ENCODE results near the gene A3GALT2. TPM values are rescaled to one million over a fixed set of nuclear protein-coding genes. Genes with fewer than 3 reads are reported as not detected.

The A3GALT2 gene
- polyA plus RNA-seq, 2 of the 4 experiments (the other 2 are of a cell fraction) = not detected

DNA sequence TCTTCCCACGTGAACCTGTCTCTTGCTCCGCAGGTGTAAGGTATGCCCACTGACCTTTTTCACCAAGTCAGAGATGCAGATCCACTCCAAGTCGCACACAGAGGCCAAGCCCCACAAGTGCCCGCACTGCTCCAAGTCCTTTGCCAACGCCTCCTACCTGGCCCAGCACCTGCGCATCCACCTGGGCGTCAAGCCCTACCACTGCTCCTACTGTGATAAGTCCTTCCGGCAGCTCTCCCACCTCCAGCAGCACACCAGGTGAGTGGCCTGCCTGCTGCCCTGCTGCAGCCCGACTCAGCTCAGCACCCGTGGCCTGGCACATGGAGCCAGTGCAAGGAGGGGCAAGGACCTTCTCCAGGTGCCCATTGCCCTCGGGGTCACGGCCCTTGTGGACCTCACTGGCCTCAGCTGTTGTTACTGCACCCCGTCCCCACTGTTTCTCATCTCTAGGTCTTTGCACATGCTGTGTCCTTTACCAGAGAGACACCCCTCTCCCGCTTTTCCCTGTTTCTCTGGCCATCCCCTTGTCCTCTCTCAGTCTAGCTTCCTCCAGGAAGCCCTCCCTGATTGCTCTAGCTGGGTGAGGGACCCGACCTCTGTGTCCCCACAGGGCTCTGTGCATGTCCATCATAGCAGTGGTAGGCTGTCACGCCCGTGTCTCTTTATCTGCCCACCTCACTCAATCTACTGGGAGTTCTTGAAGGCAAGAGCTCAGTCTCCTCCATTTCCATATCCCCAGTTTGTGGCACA, 39.2 kb downstream of the A3GALT2 start:
- DNase-seq (ENCODE audit: low read depth in 1 of 2, low spot score in 1 of 2) (no peak), ATAC-seq (no peak), FAIRE-seq (no peak)
- ChIA-PET POLR2A (no interaction called here), CTCF (interaction anchor here (0.6 to 2.8 kb wide), 5 partner anchors 13 to 174 kb away, joined by 3 to 8 read pairs (median 3); no protein-coding TSS in a partner anchor)
- TF ChIP-seq, protein P1, sequence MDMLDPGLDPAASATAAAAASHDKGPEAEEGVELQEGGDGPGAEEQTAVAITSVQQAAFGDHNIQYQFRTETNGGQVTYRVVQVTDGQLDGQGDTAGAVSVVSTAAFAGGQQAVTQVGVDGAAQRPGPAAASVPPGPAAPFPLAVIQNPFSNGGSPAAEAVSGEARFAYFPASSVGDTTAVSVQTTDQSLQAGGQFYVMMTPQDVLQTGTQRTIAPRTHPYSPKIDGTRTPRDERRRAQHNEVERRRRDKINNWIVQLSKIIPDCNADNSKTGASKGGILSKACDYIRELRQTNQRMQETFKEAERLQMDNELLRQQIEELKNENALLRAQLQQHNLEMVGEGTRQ (IDR thresholded peaks at IDR 0.05) = no peak
- TF ChIP-seq CEBPB (IDR thresholded peaks at IDR 0.05) (no peak), TFCP2L1 (CRISPR knock-in tag; IDR thresholded peaks at IDR 0.05) (no peak), ZFP36 (IDR thresholded peaks at IDR 0.05; ENCODE audit: borderline replicate concordance, partially characterized antibody) (peak; percentile 52)
- 93% methylated on average over 17 of the region's 17 CpGs for WGBS (ENCODE audit: missing lambda C conversion rate)
- Histone ChIP-seq H3K4me2 (no peak overlapping the region), H3K4me3 (no peak overlapping the region), H3K9me3 (no peaks in the 10 kb centered on the region), H3K4me1 (no peaks in the 10 kb centered on the region), H3K27ac (no peak overlapping the region)

DNA sequence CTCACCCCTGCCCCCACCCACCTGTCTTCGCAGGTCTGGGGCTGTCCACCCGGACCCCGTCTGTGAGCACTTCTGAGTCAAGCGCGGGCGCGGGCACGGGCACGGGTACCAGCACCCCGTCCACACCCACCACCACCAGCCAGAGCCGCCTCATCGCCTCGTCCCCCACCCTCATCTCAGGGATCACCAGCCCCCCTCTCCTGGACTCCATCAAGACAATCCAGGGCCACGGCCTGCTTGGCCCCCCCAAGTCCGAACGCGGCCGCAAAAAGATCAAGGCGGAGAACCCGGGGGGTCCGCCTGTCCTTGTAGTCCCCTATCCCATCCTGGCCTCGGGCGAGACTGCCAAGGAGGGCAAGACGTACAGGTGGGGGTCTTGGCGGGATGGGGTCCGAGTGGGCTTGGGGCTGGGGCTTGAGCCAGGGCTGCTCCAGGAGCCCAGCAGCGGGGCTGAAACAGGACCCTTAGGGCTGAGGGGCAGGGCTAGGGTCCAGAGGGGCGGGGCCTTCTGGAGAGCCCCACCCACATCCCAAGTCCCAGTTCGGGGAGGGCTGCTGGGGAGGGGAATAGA, 40.7 kb downstream of the A3GALT2 start:
- no peak for FAIRE-seq
- Histone ChIP-seq H3K4me2 (no peak overlapping the region), H3K27ac (no peak overlapping the region), H3K9me3 (no peaks in the 10 kb centered on the region), H3K4me3 (no peak overlapping the region), H3K4me1 (no peaks in the 10 kb centered on the region)
- ChIA-PET POLR2A (no interaction called here), CTCF (interaction anchor here (2.8 kb wide), 1 partner anchor 16 kb away, joined by 8 read pairs; no protein-coding TSS in a partner anchor)
- 99% methylated on average over 11 of the region's 29 CpGs for WGBS (ENCODE audit: missing lambda C conversion rate)
- no peak for TF ChIP-seq ZNF302 (CRISPR knock-in tag; IDR thresholded peaks at IDR 0.05)
- ATAC-seq = no peak
- no peak for DNase-seq (ENCODE audit: low read depth in 1 of 2, low spot score in 1 of 2)

DNA sequence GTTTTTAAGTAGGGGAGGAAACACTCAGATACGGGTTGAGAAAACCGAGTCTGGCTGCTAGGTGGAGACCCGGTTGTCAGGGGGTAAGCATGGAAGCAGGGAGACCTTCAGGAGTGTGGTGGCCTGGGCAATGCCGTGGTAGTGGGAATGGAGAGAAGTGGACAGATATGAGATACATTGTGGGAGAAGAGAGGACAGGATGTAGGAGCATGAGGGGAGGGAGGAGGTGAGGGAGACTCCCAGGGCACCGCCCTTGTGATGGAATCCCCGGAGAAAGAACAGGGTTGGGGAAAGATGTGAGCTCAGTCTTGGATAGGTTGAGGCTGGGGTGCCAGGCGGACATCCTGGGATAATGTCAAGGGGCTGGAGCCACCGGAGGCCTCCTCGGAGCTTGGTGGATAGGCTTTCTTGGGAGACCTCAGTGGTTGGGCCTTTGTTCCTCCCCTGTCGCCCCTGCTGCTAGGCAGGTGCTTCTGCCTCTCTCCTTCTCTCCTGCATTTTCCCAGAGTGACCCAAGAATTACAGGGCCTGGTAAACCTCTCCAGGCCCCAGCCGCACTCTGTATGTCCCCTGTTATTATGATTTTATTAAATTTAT, 43.3 kb downstream of the A3GALT2 start:
- H3K4me1 ChIP-seq = no peaks in the 10 kb centered on the region
- WGBS (ENCODE audit: missing lambda C conversion rate) = 94% methylated on average over 11 of the region's 11 CpGs
- no peaks in the 10 kb centered on the region for H3K9me3 ChIP-seq
- CTCF ChIA-PET = interaction anchor here (1.4 kb wide), 2 partner anchors 17 to 18 kb away, joined by 3 read pairs; no protein-coding TSS in a partner anchor
- FAIRE-seq (no peak), ATAC-seq (no peak), DNase-seq (ENCODE audit: low read depth in 1 of 2, low spot score in 1 of 2) (no peak)
- TF ChIP-seq RNF2 (IDR thresholded peaks at IDR 0.05; ENCODE audit: borderline replicate concordance, low read depth) = no peak
- TF ChIP-seq, protein P2, sequence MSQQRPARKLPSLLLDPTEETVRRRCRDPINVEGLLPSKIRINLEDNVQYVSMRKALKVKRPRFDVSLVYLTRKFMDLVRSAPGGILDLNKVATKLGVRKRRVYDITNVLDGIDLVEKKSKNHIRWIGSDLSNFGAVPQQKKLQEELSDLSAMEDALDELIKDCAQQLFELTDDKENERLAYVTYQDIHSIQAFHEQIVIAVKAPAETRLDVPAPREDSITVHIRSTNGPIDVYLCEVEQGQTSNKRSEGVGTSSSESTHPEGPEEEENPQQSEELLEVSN (IDR thresholded peaks at IDR 0.05; ENCODE audit: borderline replicate concordance, low read depth) = no peak
- TF ChIP-seq ZNF302 (CRISPR knock-in tag; IDR thresholded peaks at IDR 0.05) = no peak
- TF ChIP-seq CBX2 (IDR thresholded peaks at IDR 0.05; ENCODE audit: borderline replicate concordance, low read depth) = no peak
- no peak for TF ChIP-seq EP300 (IDR thresholded peaks at IDR 0.05)
- no peak for TF ChIP-seq ZSCAN20 (CRISPR knock-in tag; IDR thresholded peaks at IDR 0.05)
- TF ChIP-seq NR3C1 (IDR thresholded peaks at IDR 0.05) = no peak
- TF ChIP-seq EHF (CRISPR knock-in tag; IDR thresholded peaks at IDR 0.05) = no peak
- H3K4me2 ChIP-seq = no peak overlapping the region
- H3K4me3 ChIP-seq = no peak overlapping the region
- H3K27ac ChIP-seq = no peak overlapping the region
- POLR2A ChIA-PET = no interaction called here

DNA sequence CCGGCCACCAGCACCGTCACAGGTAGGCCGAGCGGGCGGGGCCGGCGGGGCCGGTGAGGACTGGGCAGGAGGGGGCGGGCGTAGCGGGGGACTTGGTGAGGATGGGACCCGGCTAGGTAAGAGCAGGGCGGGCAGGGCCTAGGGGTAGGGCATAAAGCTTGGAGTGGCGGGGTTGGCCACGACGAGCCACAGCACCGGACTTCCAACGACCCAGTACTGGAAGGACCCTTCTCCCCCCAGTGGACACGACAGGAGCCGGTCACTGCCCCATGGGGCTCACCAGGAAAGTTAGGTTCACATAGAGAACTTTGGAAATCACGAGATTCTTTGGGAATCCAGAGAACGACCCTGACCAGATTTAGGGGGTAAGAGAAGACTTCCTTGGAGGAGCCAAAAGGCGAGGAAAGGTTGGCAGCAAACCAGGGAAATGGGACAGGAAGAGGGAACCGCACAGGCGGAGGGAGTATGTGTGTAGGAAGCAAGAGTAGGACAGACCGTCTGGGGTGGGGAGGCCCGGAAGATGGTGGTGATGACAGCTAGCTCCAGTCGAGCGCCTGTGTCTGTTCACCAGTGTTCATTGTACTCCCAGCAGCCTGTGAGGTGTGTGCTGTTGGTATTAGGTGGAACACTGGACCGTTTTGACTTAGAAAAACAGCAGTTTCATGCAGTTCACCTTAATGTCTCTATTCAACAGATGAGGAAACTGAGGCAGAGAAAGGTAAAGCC, 44.2 kb downstream of the A3GALT2 start:
- POLR2A ChIA-PET = no interaction called here
- no peak overlapping the region for H3K4me3 ChIP-seq

More for the DNA sequence above, 44.2 kb downstream of the A3GALT2 start:
- H3K4me2 ChIP-seq = no peak overlapping the region
- no peaks in the 10 kb centered on the region for H3K4me1 ChIP-seq
- H3K27ac ChIP-seq = no peak overlapping the region
- TF ChIP-seq SMC3 (IDR thresholded peaks at IDR 0.05) (no peak), CEBPB (IDR thresholded peaks at IDR 0.05) (no peak), RARB (CRISPR knock-in tag; IDR thresholded peaks at IDR 0.05) (no peak), FOSB (CRISPR knock-in tag; IDR thresholded peaks at IDR 0.05) (no peak), TP53 (CRISPR knock-in tag; IDR thresholded peaks at IDR 0.05) (no peak), PHF8 (IDR thresholded peaks at IDR 0.05; ENCODE audit: borderline replicate concordance, low read depth) (no peak), CBX2 (IDR thresholded peaks at IDR 0.05; ENCODE audit: borderline replicate concordance, low read depth) (no peak)
- TF ChIP-seq, protein P3, sequence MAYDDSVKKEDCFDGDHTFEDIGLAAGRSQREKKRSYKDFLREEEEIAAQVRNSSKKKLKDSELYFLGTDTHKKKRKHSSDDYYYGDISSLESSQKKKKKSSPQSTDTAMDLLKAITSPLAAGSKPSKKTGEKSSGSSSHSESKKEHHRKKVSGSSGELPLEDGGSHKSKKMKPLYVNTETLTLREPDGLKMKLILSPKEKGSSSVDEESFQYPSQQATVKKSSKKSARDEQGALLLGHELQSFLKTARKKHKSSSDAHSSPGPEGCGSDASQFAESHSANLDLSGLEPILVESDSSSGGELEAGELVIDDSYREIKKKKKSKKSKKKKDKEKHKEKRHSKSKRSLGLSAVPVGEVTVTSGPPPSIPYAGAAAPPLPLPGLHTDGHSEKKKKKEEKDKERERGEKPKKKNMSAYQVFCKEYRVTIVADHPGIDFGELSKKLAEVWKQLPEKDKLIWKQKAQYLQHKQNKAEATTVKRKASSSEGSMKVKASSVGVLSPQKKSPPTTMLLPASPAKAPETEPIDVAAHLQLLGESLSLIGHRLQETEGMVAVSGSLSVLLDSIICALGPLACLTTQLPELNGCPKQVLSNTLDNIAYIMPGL (CRISPR knock-in tag; IDR thresholded peaks at IDR 0.05; ENCODE audit: borderline replicate concordance) = no peak
- TF ChIP-seq, protein P4, sequence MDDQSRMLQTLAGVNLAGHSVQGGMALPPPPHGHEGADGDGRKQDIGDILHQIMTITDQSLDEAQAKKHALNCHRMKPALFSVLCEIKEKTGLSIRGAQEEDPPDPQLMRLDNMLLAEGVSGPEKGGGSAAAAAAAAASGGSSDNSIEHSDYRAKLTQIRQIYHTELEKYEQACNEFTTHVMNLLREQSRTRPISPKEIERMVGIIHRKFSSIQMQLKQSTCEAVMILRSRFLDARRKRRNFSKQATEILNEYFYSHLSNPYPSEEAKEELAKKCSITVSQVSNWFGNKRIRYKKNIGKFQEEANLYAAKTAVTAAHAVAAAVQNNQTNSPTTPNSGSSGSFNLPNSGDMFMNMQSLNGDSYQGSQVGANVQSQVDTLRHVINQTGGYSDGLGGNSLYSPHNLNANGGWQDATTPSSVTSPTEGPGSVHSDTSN (IDR thresholded peaks at IDR 0.05) = no peak
- TF ChIP-seq, protein P1 (IDR thresholded peaks at IDR 0.05) = no peak
- FAIRE-seq (no peak), DNase-seq (ENCODE audit: low read depth in 1 of 2, low spot score in 1 of 2) (no peak), ATAC-seq (no peak)
- H3K9me3 ChIP-seq = no peaks in the 10 kb centered on the region
- WGBS (ENCODE audit: missing lambda C conversion rate) = 80% methylated on average over 16 of the region's 30 CpGs
- CTCF ChIA-PET = interaction anchor here (1.3 to 1.4 kb wide), 3 partner anchors 11 to 17 kb away, joined by 3 read pairs; no protein-coding TSS in a partner anchor

Data from A549 (cell line).